ENCODE data around the gene TPST1. TPM values are rescaled to one million over a fixed set of nuclear protein-coding genes. Genes with fewer than 3 reads are reported as not detected.

Gene TPST1
- total RNA-seq, 1 experiment from 2014 or later = 29.0 TPM

GRCh38 chr7:66187905-66188304 is 17.2 kb upstream of the TPST1 start:
- Histone ChIP-seq H3K9me3 (ENCODE audit: control insufficient read depth, insufficient read depth, low read depth, low read length) (no peaks in the 10 kb centered on the region), H3K4me1 (ENCODE audit: control insufficient read depth, insufficient read depth, low read length) (no peaks in the 10 kb centered on the region), H3K36me3 (ENCODE audit: control insufficient read depth, insufficient read depth, low read length) (no peaks in the 10 kb centered on the region), H3K4me3 (ENCODE audit: low read depth in 2 of 2, low read length in 2 of 2) (no peak overlapping the region), H3K27ac (ENCODE audit: low read length) (no peak overlapping the region), H3K27me3 (ENCODE audit: control insufficient read depth, insufficient read depth, low read length) (no peaks in the 10 kb centered on the region)
- no peak for DNase-seq (ENCODE audit: low read depth, low spot score)
- in situ Hi-C loops (cut with HindIII; ENCODE audit: low pct_unique_long_range_greater_than_20kb, low sequenced_read_pairs) (no loop called here), intact Hi-C loops (cut with micrococcal nuclease; ENCODE audit: unreplicated experiment) (no loop called here)
- POLR2A ChIA-PET = interaction anchor here (1.0 kb wide), 1 partner anchor 58 kb away, joined by 4 read pairs; no protein-coding TSS in a partner anchor
- CTCF ChIA-PET = interaction anchor here (0.6 kb wide), 1 partner anchor 340 kb away, joined by 5 read pairs; no protein-coding TSS in a partner anchor
- no TSS peak for BruUV-seq (replicated peaks)
- ATAC-seq = no peak
- TF ChIP-seq POLR2AphosphoS5 (IDR thresholded peaks at IDR 0.05; ENCODE audit: low read depth, low read length) = no peak
- no peak for TF ChIP-seq CTCF (IDR thresholded peaks at IDR 0.05)
- no peak for TF ChIP-seq TCF7L2 (IDR thresholded peaks at IDR 0.05; ENCODE audit: low read depth, low read length)

- H3K27me3 ChIP-seq (ENCODE audit: control insufficient read depth, insufficient read depth, low read length) = no peaks in the 10 kb centered on the region
- BruUV-seq (replicated peaks) = no TSS peak
- CTCF ChIA-PET = no interaction called here
- ATAC-seq (no peak), DNase-seq (ENCODE audit: low read depth, low spot score) (no peak)
- H3K4me3 ChIP-seq (ENCODE audit: low read depth in 2 of 2, low read length in 2 of 2) = no peak overlapping the region
- intact Hi-C loops (cut with micrococcal nuclease; ENCODE audit: unreplicated experiment) (no loop called here), in situ Hi-C loops (cut with HindIII; ENCODE audit: low pct_unique_long_range_greater_than_20kb, low sequenced_read_pairs) (no loop called here)
- H3K9me3 ChIP-seq (ENCODE audit: control insufficient read depth, insufficient read depth, low read depth, low read length) = no peaks in the 10 kb centered on the region
- no peaks in the 10 kb centered on the region for H3K36me3 ChIP-seq (ENCODE audit: control insufficient read depth, insufficient read depth, low read length)
- H3K4me1 ChIP-seq (ENCODE audit: control insufficient read depth, insufficient read depth, low read length) = no peaks in the 10 kb centered on the region
- POLR2A ChIA-PET = interaction anchor here (0.6 kb wide), 1 partner anchor 30 kb away, joined by 4 read pairs; no protein-coding TSS in a partner anchor
- no peak for TF ChIP-seq CTCF (IDR thresholded peaks at IDR 0.05)
- TF ChIP-seq POLR2AphosphoS5 (IDR thresholded peaks at IDR 0.05; ENCODE audit: low read depth, low read length) = no peak
- no peak for TF ChIP-seq SIN3A (IDR thresholded peaks at IDR 0.05; ENCODE audit: borderline replicate concordance, insufficient read depth, low read depth, low read length)
- no peak overlapping the region for H3K27ac ChIP-seq (ENCODE audit: low read length)
Measured at GRCh38 chr7:66188645-66189044, 16.5 kb upstream of the TPST1 start.

GRCh38 chr7:66189695-66190503 is 15.2 kb upstream of the TPST1 start:
- no TSS peak for BruUV-seq (replicated peaks)
- POLR2A ChIA-PET = no interaction called here

More at GRCh38 chr7:66189695-66190503, 15.2 kb upstream of the TPST1 start:
- Histone ChIP-seq H3K36me3 (ENCODE audit: control insufficient read depth, insufficient read depth, low read length) (no peaks in the 10 kb centered on the region), H3K4me3 (ENCODE audit: low read depth in 2 of 2, low read length in 2 of 2) (no peak overlapping the region), H3K9me3 (ENCODE audit: control insufficient read depth, insufficient read depth, low read depth, low read length) (no peaks in the 10 kb centered on the region), H3K4me1 (ENCODE audit: control insufficient read depth, insufficient read depth, low read length) (no peaks in the 10 kb centered on the region), H3K27me3 (ENCODE audit: control insufficient read depth, insufficient read depth, low read length) (no peaks in the 10 kb centered on the region), H3K27ac (ENCODE audit: low read length) (no peak overlapping the region)
- CTCF ChIA-PET = no interaction called here
- TF ChIP-seq TCF7L2 (IDR thresholded peaks at IDR 0.05; ENCODE audit: low read depth, low read length) (no peak), REST (IDR thresholded peaks at IDR 0.05; ENCODE audit: insufficient read depth in 1 of 2, low read depth in 2 of 2, low read length in 1 of 2) (no peak), CTCF (IDR thresholded peaks at IDR 0.05) (no peak), POLR2AphosphoS5 (IDR thresholded peaks at IDR 0.05; ENCODE audit: low read depth, low read length) (no peak), SIN3A (IDR thresholded peaks at IDR 0.05; ENCODE audit: borderline replicate concordance, insufficient read depth, low read depth, low read length) (no peak)
- DNase-seq (ENCODE audit: low read depth, low spot score) = no peak
- in situ Hi-C loops (cut with HindIII; ENCODE audit: low pct_unique_long_range_greater_than_20kb, low sequenced_read_pairs) = no loop called here
- intact Hi-C loops (cut with micrococcal nuclease; ENCODE audit: unreplicated experiment) = no loop called here
- ATAC-seq = peak; percentile 48
